Body of pancreas (tissue), 4 donors: ENCODE results near the gene GAREM1. TPM values are rescaled to one million over a fixed set of nuclear protein-coding genes. Genes with fewer than 3 reads are reported as not detected.

Experiments
- ATAC-seq: fragments of 150-250 bp; one replicate; pipeline ENCODE4 v1.9.1; 2016
- DNase-seq, 4 donors: peaks; one replicate each; pipeline ENCODE4 v3.0.0-alpha.2; 2019
- H3K27ac ChIP-seq, 4 donors: fragments of 200-600 bp; sonication (generic); 1 replicate in 3 of 4; 2 replicates in 1 of 4; pipeline versions ENCODE4 v1.5.1 to v1.6.1; 2016 to 2019; ENCODE audit warnings: mild to moderate bottlenecking in 1 of 4, mixed read lengths in 1 of 4, moderate library complexity in 1 of 4
- H3K27me3 ChIP-seq, 2 donors: fragments of 200-600 bp; sonication (generic); one replicate each; pipeline ENCODE4 v1.6.0; 2016; ENCODE audit warnings: mild to moderate bottlenecking in 1 of 2
- H3K36me3 ChIP-seq, 2 donors: fragments of 200-600 bp; sonication (generic); replicated peaks in 1 of 2; 2 replicates each; pipeline ENCODE4 v1.5.1; 2016; ENCODE audit warnings: low read depth in 2 of 2; ENCODE audit not compliant: insufficient read depth in 1 of 2
- H3K4me1 ChIP-seq: fragments of 200-600 bp; sonication (generic); one replicate; pipeline ENCODE4 v1.6.0; 2016
- H3K4me3 ChIP-seq, 2 donors: fragments of 200-600 bp; sonication (generic); 1 replicate in 1 of 2; 2 replicates in 1 of 2; pipeline ENCODE4 v1.5.1; 2016 to 2019
- H3K9me3 ChIP-seq, 3 donors: fragments of 200-600 bp; sonication (generic); 1 replicate in 2 of 3; 2 replicates in 1 of 3; pipeline ENCODE4 v1.5.1; 2016
- CTCF ChIP-seq, 7 experiments: fragments of 450-650 bp in 4 of 7; fragments of 200-600 bp in 3 of 7; sonication (generic) in 3 of 7; IDR thresholded peaks; one replicate each; pipeline ENCODE4 v1.5.1; 2016 to 2019; ENCODE audit warnings: antibody characterized with exemption in 7 of 7
- POLR2A ChIP-seq, 3 donors: fragments of 450-650 bp; IDR thresholded peaks; one replicate each; pipeline ENCODE4 v1.6.1; 2016; ENCODE audit warnings: antibody characterized with exemption in 3 of 3, mild to moderate bottlenecking in 2 of 3
- WGBS, 2 donors: methylation state at CpG; one replicate each; pipeline ENCODE4 v1.1.5; 2017; 5-methylcytosine and 5-hydroxymethylcytosine counted together
- intact Hi-C: fragments of 100-400 bp; cut with DNase I; formaldehyde crosslinking; loops from one replicate; pipeline ENCODE4 v1.15.1; 2023
- total RNA-seq, 2 donors: library from RNA; depleted of rRNA; stranded (reverse); fragments of >200 nt; gene quantifications; one replicate each; pipeline ENCODE4 v1.1.0, GENCODE V29; 2016

Gene GAREM1
- total RNA-seq, 2 donors from 2014 or later, result 16.1 to 16.8 TPM

- Histone ChIP-seq H3K36me3 (peaks cover 3 to 12% of the 10 kb centered on the region in 2 donors), H3K4me3 (no peak overlapping the region), H3K27me3 (no peaks in the 10 kb centered on the region), H3K27ac (no peak overlapping the region), H3K9me3 (no peaks in the 10 kb centered on the region), H3K4me1 (no peaks in the 10 kb centered on the region)
- no peak for ATAC-seq
- WGBS, 2 donors, result 72 to 81% methylated on average over 2 of the region's 2 CpGs
- intact Hi-C loops, result no loop called here
- no peak for TF ChIP-seq POLR2A (IDR thresholded peaks at IDR 0.05)
- no peak for TF ChIP-seq CTCF (IDR thresholded peaks at IDR 0.05)
- DNase-seq, result no peak
Observed at GRCh38 chr18:32290810-32291209, 179.9 kb downstream of the GAREM1 start.

GRCh38 chr18:32289483-32290075, 181.1 kb downstream of the GAREM1 start:
- ATAC-seq, result peak; percentile 79

GRCh38 chr18:32287873-32288272, 182.8 kb downstream of the GAREM1 start:
- no peak for ATAC-seq
- DNase-seq, result no peak
- peaks cover 1% of the 10 kb centered on the region for H3K4me1 ChIP-seq
- H3K27me3 ChIP-seq, result no peaks in the 10 kb centered on the region
- intact Hi-C loops, result no loop called here
- no peaks in the 10 kb centered on the region for H3K9me3 ChIP-seq
- WGBS, 2 donors, result 94 to 96% methylated on average over 8 to 9 of the region's 9 CpGs
- H3K4me3 ChIP-seq, result no peak overlapping the region
- no peak overlapping the region for H3K27ac ChIP-seq
- H3K36me3 ChIP-seq, result peaks cover 3 to 12% of the 10 kb centered on the region in 2 donors
- TF ChIP-seq POLR2A (IDR thresholded peaks at IDR 0.05), result no peak
- TF ChIP-seq CTCF (IDR thresholded peaks at IDR 0.05), result no peak

More at GRCh38 chr18:32289483-32290075, 181.1 kb downstream of the GAREM1 start:
- whole genome bisulfite sequencing, 2 donors, result 15 to 38% methylated on average over 1 of the region's 1 CpG
- peak; percentile 53 to 67 (median 61) for DNase-seq
- H3K27me3 ChIP-seq, result no peaks in the 10 kb centered on the region
- no peak overlapping the region for H3K4me3 ChIP-seq
- peak; percentile 43 to 74 (median 58) for TF ChIP-seq CTCF (IDR thresholded peaks at IDR 0.05)
- no peak for TF ChIP-seq POLR2A (IDR thresholded peaks at IDR 0.05)
- intact Hi-C loops, result no loop called here
- H3K4me1 ChIP-seq, result no peaks in the 10 kb centered on the region
- no peak overlapping the region for H3K27ac ChIP-seq
- no peaks in the 10 kb centered on the region for H3K9me3 ChIP-seq
- H3K36me3 ChIP-seq, result peaks cover 3 to 12% of the 10 kb centered on the region in 2 donors

- 86 to 93% methylated on average over 15 to 16 of the region's 16 CpGs for WGBS, 2 donors
- DNase-seq, result no peak
- Histone ChIP-seq H3K4me1 (peaks cover 5% of the 10 kb centered on the region), H3K36me3 (peaks cover 3 to 12% of the 10 kb centered on the region in 2 donors), H3K4me3 (no peak overlapping the region), H3K27me3 (no peaks in the 10 kb centered on the region), H3K9me3 (no peaks in the 10 kb centered on the region), H3K27ac (no peak overlapping the region)
- ATAC-seq, result no peak
- TF ChIP-seq POLR2A (IDR thresholded peaks at IDR 0.05), result no peak
- no peak for TF ChIP-seq CTCF (IDR thresholded peaks at IDR 0.05)
- intact Hi-C loops, result no loop called here
Observed at GRCh38 chr18:32287249-32287648, 183.4 kb downstream of the GAREM1 start.

GRCh38 chr18:32286749-32287148, 183.9 kb downstream of the GAREM1 start:
- DNase-seq (no peak), ATAC-seq (no peak)
- WGBS, 2 donors, result 91 to 96% methylated on average over 5 of the region's 5 CpGs
- Histone ChIP-seq H3K4me3 (no peak overlapping the region), H3K9me3 (no peaks in the 10 kb centered on the region), H3K4me1 (peaks cover 5% of the 10 kb centered on the region), H3K36me3 (peaks cover 3 to 12% of the 10 kb centered on the region in 2 donors), H3K27ac (no peak overlapping the region), H3K27me3 (no peaks in the 10 kb centered on the region)
- intact Hi-C loops, result no loop called here
- TF ChIP-seq CTCF (IDR thresholded peaks at IDR 0.05) (no peak), POLR2A (IDR thresholded peaks at IDR 0.05) (no peak)
